Measurements from ENCODE around the gene PRR29.

DNA sequence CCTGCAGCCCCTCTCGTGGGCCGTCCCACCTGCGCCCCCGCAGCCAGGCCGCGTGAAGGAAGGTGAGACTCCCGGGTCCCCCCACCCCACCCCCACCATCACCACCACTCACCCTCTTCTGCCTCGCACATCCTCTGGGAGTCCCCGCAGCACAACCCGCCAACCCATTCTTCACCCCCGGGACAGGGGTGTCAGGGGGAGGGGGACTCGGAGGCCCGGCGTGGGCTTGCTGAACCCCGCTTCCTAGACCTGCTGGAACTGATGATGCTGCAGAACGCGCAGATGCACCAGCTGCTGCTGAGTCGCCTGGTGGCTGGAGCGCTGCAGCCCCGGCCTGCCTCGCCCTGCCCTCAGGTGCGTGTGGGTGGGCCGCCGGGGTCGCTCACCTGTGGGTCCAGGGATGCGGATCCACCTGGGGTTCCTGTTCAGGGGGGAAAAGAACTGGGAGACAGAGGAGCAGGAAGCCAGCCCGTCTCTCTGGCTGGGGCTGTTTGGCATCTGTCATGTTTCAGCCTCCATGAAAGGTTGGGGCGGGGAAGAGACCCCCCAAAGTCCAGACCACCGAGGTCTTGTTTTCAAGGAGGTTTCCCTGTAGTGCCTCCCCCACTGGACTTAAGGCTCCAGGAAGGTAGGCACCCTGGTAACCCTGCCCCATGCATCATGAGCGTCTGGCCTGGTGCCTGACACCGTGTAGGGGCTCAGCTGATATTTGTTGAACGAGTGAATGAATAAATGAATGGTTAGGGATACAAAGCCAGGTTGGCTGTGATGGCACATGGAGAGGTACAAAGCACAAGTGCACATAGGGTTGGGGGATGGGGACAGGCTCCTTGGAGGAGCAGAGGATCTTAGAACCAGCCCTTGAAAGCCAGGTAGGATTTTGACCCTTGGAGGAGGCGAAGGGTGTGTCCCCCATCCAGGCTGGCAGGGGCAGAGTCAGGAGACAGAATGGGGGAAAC is 849 bp downstream of the PRR29 start:
- TF ChIP-seq, protein P1, sequence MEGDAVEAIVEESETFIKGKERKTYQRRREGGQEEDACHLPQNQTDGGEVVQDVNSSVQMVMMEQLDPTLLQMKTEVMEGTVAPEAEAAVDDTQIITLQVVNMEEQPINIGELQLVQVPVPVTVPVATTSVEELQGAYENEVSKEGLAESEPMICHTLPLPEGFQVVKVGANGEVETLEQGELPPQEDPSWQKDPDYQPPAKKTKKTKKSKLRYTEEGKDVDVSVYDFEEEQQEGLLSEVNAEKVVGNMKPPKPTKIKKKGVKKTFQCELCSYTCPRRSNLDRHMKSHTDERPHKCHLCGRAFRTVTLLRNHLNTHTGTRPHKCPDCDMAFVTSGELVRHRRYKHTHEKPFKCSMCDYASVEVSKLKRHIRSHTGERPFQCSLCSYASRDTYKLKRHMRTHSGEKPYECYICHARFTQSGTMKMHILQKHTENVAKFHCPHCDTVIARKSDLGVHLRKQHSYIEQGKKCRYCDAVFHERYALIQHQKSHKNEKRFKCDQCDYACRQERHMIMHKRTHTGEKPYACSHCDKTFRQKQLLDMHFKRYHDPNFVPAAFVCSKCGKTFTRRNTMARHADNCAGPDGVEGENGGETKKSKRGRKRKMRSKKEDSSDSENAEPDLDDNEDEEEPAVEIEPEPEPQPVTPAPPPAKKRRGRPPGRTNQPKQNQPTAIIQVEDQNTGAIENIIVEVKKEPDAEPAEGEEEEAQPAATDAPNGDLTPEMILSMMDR (IDR thresholded peaks at IDR 0.05) = no peak
- TF ChIP-seq EP300 (IDR thresholded peaks at IDR 0.05) = no peak
